Neural cell (in vitro differentiated cells): ENCODE data around the gene RAD51B.

Source experiments
- EP300 ChIP-seq: fragments of 450-650 bp; conservative IDR thresholded peaks from 2 replicates; pipeline ENCODE4 v1.6.1; 2014; ENCODE audit warnings: antibody characterized with exemption, mild to moderate bottlenecking, moderate library complexity; ENCODE audit not compliant: poor library complexity, severe bottlenecking
- EZH2 ChIP-seq: fragments of 200-600, 300-800 bp; shearing (Covaris generic), sonication (generic); IDR thresholded peaks from 2 replicates; pipeline ENCODE4 v1.6.1; 2014; ENCODE audit warnings: antibody characterized with exemption, low read length, borderline replicate concordance, mild to moderate bottlenecking; ENCODE audit not compliant: insufficient read depth, poor library complexity, severe bottlenecking
- MXI1 ChIP-seq: fragments of 450-650 bp; conservative IDR thresholded peaks from 2 replicates; pipeline ENCODE4 v1.6.1; 2014; ENCODE audit warnings: antibody characterized with exemption, mild to moderate bottlenecking; ENCODE audit not compliant: poor library complexity, severe bottlenecking
- POLR2AphosphoS5 ChIP-seq: IDR thresholded peaks from 2 replicates; pipeline ENCODE4 v1.6.1; 2012
- RAD21 ChIP-seq: fragments of 450-650 bp; conservative IDR thresholded peaks from 2 replicates; pipeline ENCODE4 v1.6.1; 2014; ENCODE audit warnings: antibody characterized with exemption, mild to moderate bottlenecking, moderate library complexity
- TF ChIP-seq, protein P1 (sequence below): fragments of 450-650 bp; IDR thresholded peaks from 2 replicates; pipeline ENCODE4 v1.5.1; 2014; ENCODE audit warnings: antibody characterized with exemption, mild to moderate bottlenecking, moderate library complexity; ENCODE audit not compliant: poor library complexity, severe bottlenecking

DNA sequence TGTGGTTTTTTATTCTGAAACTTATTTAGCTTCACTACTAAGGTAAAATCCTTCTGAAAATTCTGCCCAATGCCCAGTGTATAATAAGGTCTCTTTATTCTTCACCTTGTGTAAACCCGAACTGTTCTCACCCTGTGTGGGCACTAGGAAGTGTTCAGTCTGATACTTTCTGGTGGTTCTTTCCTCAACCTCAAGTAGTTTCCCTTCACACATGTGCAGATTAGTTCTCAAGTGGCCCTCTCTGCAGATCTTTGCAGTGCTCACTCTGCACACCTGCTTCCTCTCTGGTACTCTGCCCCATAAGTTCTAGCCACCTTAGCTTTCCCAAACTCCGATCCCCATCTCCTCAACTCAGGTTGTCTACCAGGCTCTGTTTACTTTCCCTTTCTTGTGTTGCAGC is 61.6 kb downstream of the RAD51B start:
- no peak for TF ChIP-seq RAD21
- no peak for TF ChIP-seq EZH2
- TF ChIP-seq, protein P1, sequence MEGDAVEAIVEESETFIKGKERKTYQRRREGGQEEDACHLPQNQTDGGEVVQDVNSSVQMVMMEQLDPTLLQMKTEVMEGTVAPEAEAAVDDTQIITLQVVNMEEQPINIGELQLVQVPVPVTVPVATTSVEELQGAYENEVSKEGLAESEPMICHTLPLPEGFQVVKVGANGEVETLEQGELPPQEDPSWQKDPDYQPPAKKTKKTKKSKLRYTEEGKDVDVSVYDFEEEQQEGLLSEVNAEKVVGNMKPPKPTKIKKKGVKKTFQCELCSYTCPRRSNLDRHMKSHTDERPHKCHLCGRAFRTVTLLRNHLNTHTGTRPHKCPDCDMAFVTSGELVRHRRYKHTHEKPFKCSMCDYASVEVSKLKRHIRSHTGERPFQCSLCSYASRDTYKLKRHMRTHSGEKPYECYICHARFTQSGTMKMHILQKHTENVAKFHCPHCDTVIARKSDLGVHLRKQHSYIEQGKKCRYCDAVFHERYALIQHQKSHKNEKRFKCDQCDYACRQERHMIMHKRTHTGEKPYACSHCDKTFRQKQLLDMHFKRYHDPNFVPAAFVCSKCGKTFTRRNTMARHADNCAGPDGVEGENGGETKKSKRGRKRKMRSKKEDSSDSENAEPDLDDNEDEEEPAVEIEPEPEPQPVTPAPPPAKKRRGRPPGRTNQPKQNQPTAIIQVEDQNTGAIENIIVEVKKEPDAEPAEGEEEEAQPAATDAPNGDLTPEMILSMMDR: no peak
- TF ChIP-seq EP300: no peak
- TF ChIP-seq POLR2AphosphoS5: no peak
- TF ChIP-seq MXI1: no peak
